HepG2 (cell line): ENCODE measurements around the gene HIVEP2. TPM values are rescaled to one million over a fixed set of nuclear protein-coding genes. Genes with fewer than 3 reads are reported as not detected.

Source experiments
- EP300 ChIP-seq, 3 experiments: sonication (generic) in 1 of 3; formaldehyde crosslinking in 1 of 3; IDR thresholded peaks; 2 replicates each; pipeline versions ENCODE4 v1.5.1 to v1.6.1; 2011 to 2020; ENCODE audit warnings: low read depth in 2 of 3, low read length in 2 of 3, borderline replicate concordance in 1 of 3, improper control_type of control experiment in 1 of 3, mild to moderate bottlenecking in 1 of 3, missing genetic modification reagents in 1 of 3, moderate library complexity in 1 of 3
- HHEX ChIP-seq: IDR thresholded peaks from 2 replicates; pipeline ENCODE4 v1.6.1; 2016; ENCODE audit warnings: control low read depth
- KDM3A ChIP-seq: IDR thresholded peaks from 2 replicates; pipeline ENCODE4 v1.6.1; 2018; ENCODE audit warnings: low read depth, missing compliant biosample characterization
- PRPF4 ChIP-seq: fragments of 200-400 bp; formaldehyde crosslinking; IDR thresholded peaks from 2 replicates; pipeline ENCODE4 v1.6.1; 2016; ENCODE audit warnings: low read length, low read depth; ENCODE audit not compliant: poor library complexity, severe bottlenecking
- SMARCE1 ChIP-seq: fragments of 450-650 bp; IDR thresholded peaks from 2 replicates; pipeline ENCODE4 v1.6.1; 2017; ENCODE audit warnings: borderline replicate concordance
- SNAPC2 ChIP-seq: sonication (generic); formaldehyde crosslinking; IDR thresholded peaks from 2 replicates; pipeline ENCODE4 v1.8.1; 2022; ENCODE audit warnings: mild to moderate bottlenecking, missing genetic modification reagents
- SP2 ChIP-seq: sonication (generic); formaldehyde crosslinking; IDR thresholded peaks from 2 replicates; pipeline ENCODE4 v1.5.1; 2020; ENCODE audit warnings: mild to moderate bottlenecking, missing genetic modification reagents
- TMF1 ChIP-seq: sonication (generic); formaldehyde crosslinking; IDR thresholded peaks from 2 replicates; pipeline ENCODE4 v1.8.1; 2022; ENCODE audit warnings: low read depth, missing genetic modification reagents
- YEATS4 ChIP-seq: sonication (generic); formaldehyde crosslinking; IDR thresholded peaks from 2 replicates; pipeline ENCODE4 v1.4.0; 2020; ENCODE audit warnings: missing genetic modification reagents, borderline replicate concordance
- ZC3H4 ChIP-seq: sonication (generic); formaldehyde crosslinking; IDR thresholded peaks from 2 replicates; pipeline ENCODE4 v1.4.0; 2020; ENCODE audit warnings: missing genetic modification reagents, borderline replicate concordance
- ZNF121 ChIP-seq: sonication (generic); formaldehyde crosslinking; IDR thresholded peaks from 2 replicates; pipeline ENCODE4 v1.5.0; 2020; ENCODE audit warnings: mild to moderate bottlenecking, missing genetic modification reagents
- ZNF546 ChIP-seq: sonication (generic); formaldehyde crosslinking; conservative IDR thresholded peaks from 2 replicates; pipeline ENCODE4 v1.8.1; 2023; ENCODE audit warnings: mild to moderate bottlenecking, missing genetic modification reagents
- ZNF660 ChIP-seq: sonication (generic); formaldehyde crosslinking; IDR thresholded peaks from 2 replicates; pipeline ENCODE4 v1.5.1; 2020; ENCODE audit warnings: mild to moderate bottlenecking, low read depth, missing genetic modification reagents, borderline replicate concordance
- ZNF7 ChIP-seq: IDR thresholded peaks from 2 replicates; pipeline ENCODE4 v1.6.1; 2016; ENCODE audit warnings: missing biosample characterization, missing genetic modification reagents
- ZNF704 ChIP-seq: sonication (generic); formaldehyde crosslinking; IDR thresholded peaks from 2 replicates; pipeline ENCODE4 v1.8.1; 2023; ENCODE audit warnings: mild to moderate bottlenecking, inconsistent platforms, moderate library complexity, missing genetic modification reagents, borderline replicate concordance
- ZNF891 ChIP-seq: sonication (generic); formaldehyde crosslinking; IDR thresholded peaks from 2 replicates; pipeline ENCODE4 v1.5.0; 2020; ENCODE audit warnings: mild to moderate bottlenecking, missing genetic modification reagents
- polyA plus RNA-seq, 8 experiments: library from polyadenylated mRNA; depleted of rRNA in 3 of 8; stranded (reverse) in 7 of 8; unstranded in 1 of 8; fragments of >200 nt; fragmentation: Illumina TruSeq in 4 of 8; extraction: Trizol in 4 of 8; gene quantifications; 2 replicates each; pipeline versions ENCODE4 v1.2.1 to v1.2.3, GENCODE V29; 2011 to 2016; ENCODE audit warnings: low read depth in 4 of 8, missing spikeins in 1 of 8, mixed read lengths in 1 of 8; ENCODE audit not compliant: insufficient read depth in 1 of 8
- total RNA-seq, 5 experiments: library from RNA; depleted of rRNA; stranded (reverse); fragments of >200 nt; fragmentation: Illumina TruSeq; extraction: Trizol; gene quantifications; 2 replicates each; pipeline ENCODE4 v1.2.3, GENCODE V29; 2016; ENCODE audit warnings: low read depth in 1 of 5
- TF ChIP-seq, protein P1 (sequence below): sonication (generic); formaldehyde crosslinking; conservative IDR thresholded peaks from 2 replicates; pipeline ENCODE4 v1.4.0; 2020; ENCODE audit warnings: missing genetic modification reagents
- TF ChIP-seq, protein P2 (sequence below): sonication (generic); formaldehyde crosslinking; IDR thresholded peaks from 2 replicates; pipeline ENCODE4 v1.4.0; 2020; ENCODE audit warnings: missing genetic modification reagents
- TF ChIP-seq, protein P3 (sequence below): conservative IDR thresholded peaks from 2 replicates; pipeline ENCODE4 v1.6.1; 2018; ENCODE audit warnings: missing genetic modification reagents

HIVEP2 gene
- total and polyA plus RNA-seq, 2 of the 13 experiments (the other 11 are each of a cell fraction or from before 2014, with no cell fraction given): 3.4 to 12.9 TPM

GRCh38 chr6:142946924-142947713 is 2.1 kb upstream of the HIVEP2 start (continued):
- TF ChIP-seq, protein P1, sequence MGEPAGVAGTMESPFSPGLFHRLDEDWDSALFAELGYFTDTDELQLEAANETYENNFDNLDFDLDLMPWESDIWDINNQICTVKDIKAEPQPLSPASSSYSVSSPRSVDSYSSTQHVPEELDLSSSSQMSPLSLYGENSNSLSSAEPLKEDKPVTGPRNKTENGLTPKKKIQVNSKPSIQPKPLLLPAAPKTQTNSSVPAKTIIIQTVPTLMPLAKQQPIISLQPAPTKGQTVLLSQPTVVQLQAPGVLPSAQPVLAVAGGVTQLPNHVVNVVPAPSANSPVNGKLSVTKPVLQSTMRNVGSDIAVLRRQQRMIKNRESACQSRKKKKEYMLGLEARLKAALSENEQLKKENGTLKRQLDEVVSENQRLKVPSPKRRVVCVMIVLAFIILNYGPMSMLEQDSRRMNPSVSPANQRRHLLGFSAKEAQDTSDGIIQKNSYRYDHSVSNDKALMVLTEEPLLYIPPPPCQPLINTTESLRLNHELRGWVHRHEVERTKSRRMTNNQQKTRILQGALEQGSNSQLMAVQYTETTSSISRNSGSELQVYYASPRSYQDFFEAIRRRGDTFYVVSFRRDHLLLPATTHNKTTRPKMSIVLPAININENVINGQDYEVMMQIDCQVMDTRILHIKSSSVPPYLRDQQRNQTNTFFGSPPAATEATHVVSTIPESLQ (CRISPR knock-in tag): no peak
- no peak; the same call in 1 of the 2 replicates for TF ChIP-seq YEATS4 (CRISPR knock-in tag)
- no peak for TF ChIP-seq ZNF7
- no peak for TF ChIP-seq PRPF4
- TF ChIP-seq, protein P2, sequence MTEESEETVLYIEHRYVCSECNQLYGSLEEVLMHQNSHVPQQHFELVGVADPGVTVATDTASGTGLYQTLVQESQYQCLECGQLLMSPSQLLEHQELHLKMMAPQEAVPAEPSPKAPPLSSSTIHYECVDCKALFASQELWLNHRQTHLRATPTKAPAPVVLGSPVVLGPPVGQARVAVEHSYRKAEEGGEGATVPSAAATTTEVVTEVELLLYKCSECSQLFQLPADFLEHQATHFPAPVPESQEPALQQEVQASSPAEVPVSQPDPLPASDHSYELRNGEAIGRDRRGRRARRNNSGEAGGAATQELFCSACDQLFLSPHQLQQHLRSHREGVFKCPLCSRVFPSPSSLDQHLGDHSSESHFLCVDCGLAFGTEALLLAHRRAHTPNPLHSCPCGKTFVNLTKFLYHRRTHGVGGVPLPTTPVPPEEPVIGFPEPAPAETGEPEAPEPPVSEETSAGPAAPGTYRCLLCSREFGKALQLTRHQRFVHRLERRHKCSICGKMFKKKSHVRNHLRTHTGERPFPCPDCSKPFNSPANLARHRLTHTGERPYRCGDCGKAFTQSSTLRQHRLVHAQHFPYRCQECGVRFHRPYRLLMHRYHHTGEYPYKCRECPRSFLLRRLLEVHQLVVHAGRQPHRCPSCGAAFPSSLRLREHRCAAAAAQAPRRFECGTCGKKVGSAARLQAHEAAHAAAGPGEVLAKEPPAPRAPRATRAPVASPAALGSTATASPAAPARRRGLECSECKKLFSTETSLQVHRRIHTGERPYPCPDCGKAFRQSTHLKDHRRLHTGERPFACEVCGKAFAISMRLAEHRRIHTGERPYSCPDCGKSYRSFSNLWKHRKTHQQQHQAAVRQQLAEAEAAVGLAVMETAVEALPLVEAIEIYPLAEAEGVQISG (CRISPR knock-in tag): peak; percentile 80
- TF ChIP-seq ZNF660 (CRISPR knock-in tag): no peak
- no peak; the same call in 1 of the 2 replicates for TF ChIP-seq HHEX (CRISPR knock-in tag)
- TF ChIP-seq ZNF704 (CRISPR knock-in tag): no peak; the same call in none of the 2 replicates
- peak; percentile 73; the same call in 1 of the 2 replicates for TF ChIP-seq ZNF546
- TF ChIP-seq SP2 (CRISPR knock-in tag): no peak
- TF ChIP-seq ZNF121 (CRISPR knock-in tag): no peak
- TF ChIP-seq TMF1 (CRISPR knock-in tag): 0 out of 2 replicates have a peak, but pooled peaks have one; percentile 15
- TF ChIP-seq KDM3A: peak; percentile 44; the same call in 1 of the 2 replicates
- TF ChIP-seq ZC3H4: no peak; the same call in 1 of the 2 replicates
- TF ChIP-seq SNAPC2 (CRISPR knock-in tag): no peak
- TF ChIP-seq, protein P3, sequence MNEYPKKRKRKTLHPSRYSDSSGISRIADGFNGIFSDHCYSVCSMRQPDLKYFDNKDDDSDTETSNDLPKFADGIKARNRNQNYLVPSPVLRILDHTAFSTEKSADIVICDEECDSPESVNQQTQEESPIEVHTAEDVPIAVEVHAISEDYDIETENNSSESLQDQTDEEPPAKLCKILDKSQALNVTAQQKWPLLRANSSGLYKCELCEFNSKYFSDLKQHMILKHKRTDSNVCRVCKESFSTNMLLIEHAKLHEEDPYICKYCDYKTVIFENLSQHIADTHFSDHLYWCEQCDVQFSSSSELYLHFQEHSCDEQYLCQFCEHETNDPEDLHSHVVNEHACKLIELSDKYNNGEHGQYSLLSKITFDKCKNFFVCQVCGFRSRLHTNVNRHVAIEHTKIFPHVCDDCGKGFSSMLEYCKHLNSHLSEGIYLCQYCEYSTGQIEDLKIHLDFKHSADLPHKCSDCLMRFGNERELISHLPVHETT (CRISPR knock-in tag): no peak
- TF ChIP-seq EP300 (IDR thresholded peaks at IDR 0.05; ENCODE audit: low read depth in 2 of 2, low read length in 2 of 2): peak; percentile 33 to 56; a peak in 2 of 4 replicates
- no peak for TF ChIP-seq EP300 (CRISPR knock-in tag; IDR thresholded peaks at IDR 0.05; ENCODE audit: borderline replicate concordance)
- no peak for TF ChIP-seq SMARCE1
- TF ChIP-seq ZNF891: no peak
